ENCODE measurements around the gene PTCH2.
A peak's percentile ranks its signal among the peaks of the same experiment; 100 is the strongest.

Gene PTCH2

GRCh38 chr1:44775078-44775929 lies 67.7 kb downstream of the PTCH2 start, which contains the start of gene RPS8 (continued):
- TF ChIP-seq ZNF544 (tag by site-specific recombination; IDR thresholded peaks at IDR 0.05) (no peak), SETDB1 (IDR thresholded peaks at IDR 0.05; ENCODE audit: insufficient read length, low read length) (no peak), ZNF596 (tag by site-specific recombination; IDR thresholded peaks at IDR 0.05) (no peak), ZNF692 (tag by site-specific recombination; IDR thresholded peaks at IDR 0.05) (peak; percentile 76), ZSCAN30 (tag by site-specific recombination; IDR thresholded peaks at IDR 0.05) (peak; percentile 92; the same call in 1 of the 2 replicates), ZNF140 (tag by site-specific recombination; IDR thresholded peaks at IDR 0.05) (no peak), ZNF391 (tag by site-specific recombination; IDR thresholded peaks at IDR 0.05; ENCODE audit: borderline replicate concordance, low read depth) (peak; percentile 94; the same call in 1 of the 2 replicates), GLI2 (tag by site-specific recombination; IDR thresholded peaks at IDR 0.05; ENCODE audit: borderline replicate concordance, low read depth) (no peak), ZXDB (tag by site-specific recombination; IDR thresholded peaks at IDR 0.05) (peak; percentile 88), KLF1 (tag by site-specific recombination; IDR thresholded peaks at IDR 0.05) (peak; percentile 78; the same call in 1 of the 2 replicates), ZNF530 (tag by site-specific recombination; IDR thresholded peaks at IDR 0.05; ENCODE audit: low read depth) (no peak), ZNF19 (tag by site-specific recombination; IDR thresholded peaks at IDR 0.05; ENCODE audit: low read depth) (no peak), ZNF704 (tag by site-specific recombination; IDR thresholded peaks at IDR 0.05) (no peak), WT1 (tag by site-specific recombination; IDR thresholded peaks at IDR 0.05) (peak; percentile 68), HOXA7 (CRISPR knock-in tag; IDR thresholded peaks at IDR 0.05; ENCODE audit: borderline replicate concordance) (no peak), MYNN (tag by site-specific recombination; IDR thresholded peaks at IDR 0.05; ENCODE audit: borderline replicate concordance) (no peak), ZNF521 (tag by site-specific recombination; IDR thresholded peaks at IDR 0.05) (no peak), ZNF514 (tag by site-specific recombination; IDR thresholded peaks at IDR 0.05) (no peak), GFI1B (tag by site-specific recombination; IDR thresholded peaks at IDR 0.05) (no peak), SCRT1 (tag by site-specific recombination; IDR thresholded peaks at IDR 0.05; ENCODE audit: borderline replicate concordance) (no peak), ZNF701 (tag by site-specific recombination; IDR thresholded peaks at IDR 0.05) (no peak), TCF7L2 (IDR thresholded peaks at IDR 0.05; ENCODE audit: borderline replicate concordance, low read depth, low read length) (no peak), ZNF76 (tag by site-specific recombination; IDR thresholded peaks at IDR 0.05; ENCODE audit: borderline replicate concordance, low read depth) (peak; percentile 88), ZNF518A (tag by site-specific recombination; conservative IDR thresholded peaks at IDR 0.05; ENCODE audit: low read depth) (no peak; the same call in 1 of the 2 replicates), ELK4 (IDR thresholded peaks at IDR 0.05; ENCODE audit: borderline replicate concordance, low read depth, low read length) (no peak), ZNF707 (tag by site-specific recombination; IDR thresholded peaks at IDR 0.05) (0 out of 2 replicates have a peak, but pooled peaks have one; percentile 9), ZNF214 (tag by site-specific recombination; IDR thresholded peaks at IDR 0.05; ENCODE audit: borderline replicate concordance) (no peak), ZBTB6 (tag by site-specific recombination; IDR thresholded peaks at IDR 0.05) (no peak), ZNF488 (tag by site-specific recombination; IDR thresholded peaks at IDR 0.05) (no peak)

Measured in HEK293 (cell line).